ENCODE data around the gene TET3. TPM values are rescaled to one million over a fixed set of nuclear protein-coding genes. Genes with fewer than 3 reads are reported as not detected.

The TET3 gene
- total and polyA plus RNA-seq, 2 donors (not counting 1 experiment from before 2014, with no cell fraction given): 2.1 to 3.1 TPM

DNA sequence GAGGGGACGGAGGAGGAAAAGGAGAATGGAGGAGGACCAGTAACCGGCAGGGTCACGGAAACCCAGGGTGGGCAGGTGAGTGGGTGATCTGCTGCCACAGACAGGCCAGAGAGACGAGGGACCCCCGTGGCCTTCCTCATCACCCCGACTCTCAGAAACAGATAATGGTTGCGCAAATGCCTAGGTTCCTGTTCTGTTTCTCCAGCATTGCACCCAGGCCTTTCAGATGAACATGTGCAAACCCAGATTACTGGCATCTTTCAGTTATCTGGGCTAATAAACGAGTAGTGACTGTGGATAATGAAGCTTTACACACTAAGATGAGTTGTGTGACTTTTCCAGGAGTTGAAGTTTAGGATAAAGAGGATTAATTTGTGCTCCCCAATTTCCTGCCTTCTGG is 46.5 kb downstream of the TET3 start:
- Histone ChIP-seq H3K4me3 (replicated peaks in 1 of 4; ENCODE audit: control extremely low read depth in 1 of 4, insufficient read depth in 1 of 4, low read depth in 3 of 4, low read length in 4 of 4) (no peak overlapping the region), H3K79me2 (ENCODE audit: control insufficient read depth, insufficient read depth, low read length) (peaks cover 7% of the 10 kb centered on the region), H3K27ac (ENCODE audit: insufficient read depth, low read length) (no peak overlapping the region), H3K9ac (ENCODE audit: insufficient read depth, low read length) (no peak overlapping the region), H3K4me1 (ENCODE audit: control insufficient read depth, extremely low read depth, insufficient read depth, low read length) (peaks cover 4% of the 10 kb centered on the region), H2AFZ (ENCODE audit: low read length) (no peak overlapping the region), H3K9me3 (ENCODE audit: control insufficient read depth, insufficient read depth, low read depth, low read length) (no peaks in the 10 kb centered on the region), H3K27me3 (ENCODE audit: control insufficient read depth, insufficient read depth, low read length) (no peaks in the 10 kb centered on the region), H3K4me2 (ENCODE audit: extremely low read depth, insufficient read depth, low read length) (no peak overlapping the region), H3K36me3 (ENCODE audit: control insufficient read depth, insufficient read depth, low read length) (no peaks in the 10 kb centered on the region), H4K20me1 (ENCODE audit: control insufficient read depth, extremely low read depth, insufficient read depth, low read length) (no peaks in the 10 kb centered on the region)
- no peak for DNase-seq (ENCODE audit: low read depth in 2 of 2)
- TF ChIP-seq EZH2 (IDR thresholded peaks at IDR 0.05; ENCODE audit: low read length, missing control alignments): no peak
- TF ChIP-seq, protein P1, sequence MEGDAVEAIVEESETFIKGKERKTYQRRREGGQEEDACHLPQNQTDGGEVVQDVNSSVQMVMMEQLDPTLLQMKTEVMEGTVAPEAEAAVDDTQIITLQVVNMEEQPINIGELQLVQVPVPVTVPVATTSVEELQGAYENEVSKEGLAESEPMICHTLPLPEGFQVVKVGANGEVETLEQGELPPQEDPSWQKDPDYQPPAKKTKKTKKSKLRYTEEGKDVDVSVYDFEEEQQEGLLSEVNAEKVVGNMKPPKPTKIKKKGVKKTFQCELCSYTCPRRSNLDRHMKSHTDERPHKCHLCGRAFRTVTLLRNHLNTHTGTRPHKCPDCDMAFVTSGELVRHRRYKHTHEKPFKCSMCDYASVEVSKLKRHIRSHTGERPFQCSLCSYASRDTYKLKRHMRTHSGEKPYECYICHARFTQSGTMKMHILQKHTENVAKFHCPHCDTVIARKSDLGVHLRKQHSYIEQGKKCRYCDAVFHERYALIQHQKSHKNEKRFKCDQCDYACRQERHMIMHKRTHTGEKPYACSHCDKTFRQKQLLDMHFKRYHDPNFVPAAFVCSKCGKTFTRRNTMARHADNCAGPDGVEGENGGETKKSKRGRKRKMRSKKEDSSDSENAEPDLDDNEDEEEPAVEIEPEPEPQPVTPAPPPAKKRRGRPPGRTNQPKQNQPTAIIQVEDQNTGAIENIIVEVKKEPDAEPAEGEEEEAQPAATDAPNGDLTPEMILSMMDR (conservative IDR thresholded peaks at IDR 0.05 in 1 of 2, IDR thresholded peaks at IDR 0.05 in 1 of 2; ENCODE audit: low read depth in 1 of 2, low read length in 2 of 2): no peak

DNA sequence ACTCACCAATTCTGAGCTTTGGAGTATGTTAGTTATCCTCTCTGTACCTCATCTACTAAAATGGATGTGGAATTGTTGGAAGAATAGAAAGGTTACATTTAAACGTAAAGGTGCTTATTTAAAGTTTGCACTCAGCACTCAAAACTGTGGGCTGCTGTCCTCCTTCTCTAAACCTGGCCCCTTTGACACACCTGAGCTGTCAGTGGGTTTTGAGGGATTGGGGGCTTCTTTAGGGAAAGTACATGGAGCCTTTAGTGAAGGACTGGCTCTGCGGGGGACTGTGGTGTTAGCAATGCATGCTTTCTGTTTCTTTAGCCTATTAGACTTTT is 47.2 kb downstream of the TET3 start:
- Histone ChIP-seq H3K36me3 (ENCODE audit: control insufficient read depth, insufficient read depth, low read length) (no peaks in the 10 kb centered on the region), H3K27me3 (ENCODE audit: control insufficient read depth, insufficient read depth, low read length) (no peaks in the 10 kb centered on the region), H2AFZ (ENCODE audit: low read length) (no peak overlapping the region), H4K20me1 (ENCODE audit: control insufficient read depth, extremely low read depth, insufficient read depth, low read length) (no peaks in the 10 kb centered on the region), H3K9ac (ENCODE audit: insufficient read depth, low read length) (no peak overlapping the region), H3K4me2 (ENCODE audit: extremely low read depth, insufficient read depth, low read length) (peak overlapping the region; percentile 84), H3K4me3 (replicated peaks in 1 of 4; ENCODE audit: control extremely low read depth in 1 of 4, insufficient read depth in 1 of 4, low read depth in 3 of 4, low read length in 4 of 4) (peak overlapping the region in 1 of 4 experiments; percentile 32), H3K27ac (ENCODE audit: insufficient read depth, low read length) (peak overlapping the region; percentile 17), H3K4me1 (ENCODE audit: control insufficient read depth, extremely low read depth, insufficient read depth, low read length) (peaks cover 4% of the 10 kb centered on the region), H3K79me2 (ENCODE audit: control insufficient read depth, insufficient read depth, low read length) (peaks cover 7% of the 10 kb centered on the region), H3K9me3 (ENCODE audit: control insufficient read depth, insufficient read depth, low read depth, low read length) (no peaks in the 10 kb centered on the region)
- TF ChIP-seq, protein P1 (conservative IDR thresholded peaks at IDR 0.05 in 1 of 2, IDR thresholded peaks at IDR 0.05 in 1 of 2; ENCODE audit: low read depth in 1 of 2, low read length in 2 of 2): no peak
- no peak for TF ChIP-seq EZH2 (IDR thresholded peaks at IDR 0.05; ENCODE audit: low read length, missing control alignments)
- DNase-seq (ENCODE audit: low read depth in 2 of 2): no peak

DNA sequence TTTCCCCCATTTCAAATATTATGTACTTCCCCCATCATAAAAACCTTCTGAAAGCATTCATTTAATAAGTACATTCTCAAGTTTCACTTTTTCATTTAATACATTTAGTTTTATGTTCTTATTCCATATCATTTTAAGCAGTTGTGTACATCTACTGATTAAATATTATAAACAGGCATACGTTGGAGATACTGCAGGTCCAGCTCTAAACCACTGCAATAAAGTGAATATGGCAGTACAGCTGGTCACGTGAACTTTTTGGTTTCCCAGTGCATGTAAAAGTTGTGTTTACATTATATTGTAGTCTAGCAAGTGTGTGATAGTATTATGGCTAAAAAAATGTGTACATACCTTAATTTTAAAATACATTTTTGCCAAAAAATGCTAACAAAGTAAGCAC is 48.7 kb downstream of the TET3 start:
- no peaks in the 10 kb centered on the region for H3K27me3 ChIP-seq (ENCODE audit: control insufficient read depth, insufficient read depth, low read length)
- no peak for DNase-seq (ENCODE audit: low read depth in 2 of 2)
- H3K27ac ChIP-seq (ENCODE audit: insufficient read depth, low read length): no peak overlapping the region
- H3K9ac ChIP-seq (ENCODE audit: insufficient read depth, low read length): no peak overlapping the region
- H2AFZ ChIP-seq (ENCODE audit: low read length): no peak overlapping the region
- H3K4me3 ChIP-seq (replicated peaks in 1 of 4; ENCODE audit: control extremely low read depth in 1 of 4, insufficient read depth in 1 of 4, low read depth in 3 of 4, low read length in 4 of 4): no peak overlapping the region
- TF ChIP-seq, protein P1 (conservative IDR thresholded peaks at IDR 0.05 in 1 of 2, IDR thresholded peaks at IDR 0.05 in 1 of 2; ENCODE audit: low read depth in 1 of 2, low read length in 2 of 2): no peak
- TF ChIP-seq EZH2 (IDR thresholded peaks at IDR 0.05; ENCODE audit: low read length, missing control alignments): no peak
- no peaks in the 10 kb centered on the region for H4K20me1 ChIP-seq (ENCODE audit: control insufficient read depth, extremely low read depth, insufficient read depth, low read length)
- H3K4me1 ChIP-seq (ENCODE audit: control insufficient read depth, extremely low read depth, insufficient read depth, low read length): peaks cover 6% of the 10 kb centered on the region
- peaks cover 7% of the 10 kb centered on the region for H3K79me2 ChIP-seq (ENCODE audit: control insufficient read depth, insufficient read depth, low read length)
- H3K9me3 ChIP-seq (ENCODE audit: control insufficient read depth, insufficient read depth, low read depth, low read length): no peaks in the 10 kb centered on the region
- no peak overlapping the region for H3K4me2 ChIP-seq (ENCODE audit: extremely low read depth, insufficient read depth, low read length)
- H3K36me3 ChIP-seq (ENCODE audit: control insufficient read depth, insufficient read depth, low read length): no peaks in the 10 kb centered on the region

Other genes starting within 250 kb of the TET3 start
- gene TPRKB, start 247.6 kb upstream of the TET3 start, total RNA-seq: 16.5 and 19.5 TPM in 2 replicates
- gene TPRKB, start 247.6 kb upstream of the TET3 start, polyA plus RNA-seq: 26.8 and 36.5 TPM in 2 replicates
- 24.9 and 31.7 TPM in 2 replicates for gene DUSP11, start 204.8 kb upstream of the TET3 start, total RNA-seq
- gene DUSP11, start 204.8 kb upstream of the TET3 start, polyA plus RNA-seq: 36.1 and 38.0 TPM in 2 replicates
- not detected in 2 replicates for gene C2orf78, start 200.7 kb upstream of the TET3 start, total RNA-seq
- not detected in 2 replicates for gene C2orf78, start 200.7 kb upstream of the TET3 start, polyA plus RNA-seq
- gene STAMBP, start 155.9 kb upstream of the TET3 start, total RNA-seq: 23.3 and 23.6 TPM in 2 replicates
- gene STAMBP, start 155.9 kb upstream of the TET3 start, polyA plus RNA-seq: 38.2 and 44.2 TPM in 2 replicates
- 4.1 TPM in 2 replicates for gene ACTG2, start 91.9 kb upstream of the TET3 start, total RNA-seq
- 107 and 600 TPM in 2 replicates for gene ACTG2, start 91.9 kb upstream of the TET3 start, polyA plus RNA-seq
- 51.6 and 54.3 TPM in 2 replicates for gene DGUOK, start 58.0 kb upstream of the TET3 start, total RNA-seq
- gene DGUOK, start 58.0 kb upstream of the TET3 start, polyA plus RNA-seq: 83.2 and 93.7 TPM in 2 replicates
- gene BOLA3, start 163.0 kb downstream of the TET3 start, total RNA-seq: 19.5 and 28.2 TPM in 2 replicates
- gene BOLA3, start 163.0 kb downstream of the TET3 start, polyA plus RNA-seq: 48.8 and 55.7 TPM in 2 replicates
- 80.9 and 87.4 TPM in 2 replicates for gene MOB1A, start 194.0 kb downstream of the TET3 start, total RNA-seq
- 61.6 and 80.3 TPM in 2 replicates for gene MOB1A, start 194.0 kb downstream of the TET3 start, polyA plus RNA-seq
- 325 and 334 TPM in 2 replicates for gene MTHFD2, start 213.7 kb downstream of the TET3 start, total RNA-seq
- gene MTHFD2, start 213.7 kb downstream of the TET3 start, polyA plus RNA-seq: 72.2 and 95.4 TPM in 2 replicates